Chondrocyte (in vitro differentiated cells): Measurements from ENCODE around the gene PLCB4. TPM values are rescaled to one million over a fixed set of nuclear protein-coding genes. Genes with fewer than 3 reads are reported as not detected.

ENCODE experiments used
- DNase-seq: peaks from one replicate; pipeline ENCODE4 v3.0.0; 2021; ENCODE audit warnings: mixed read lengths, low spot score
- H3K27ac Mint-ChIP-seq: one replicate; pipeline ENCODE4 v1.8.0; 2021; ENCODE audit warnings: mild to moderate bottlenecking, moderate library complexity, mixed read lengths; ENCODE audit not compliant: unreplicated experiment
- H3K27me3 Mint-ChIP-seq: 2 replicates; pipeline ENCODE4 v1.8.0; 2021; ENCODE audit warnings: low read depth, mixed read lengths
- H3K36me3 Mint-ChIP-seq: 2 replicates; pipeline ENCODE4 v1.8.0; 2021; ENCODE audit warnings: low read depth, mixed read lengths
- H3K4me1 Mint-ChIP-seq: 2 replicates; pipeline ENCODE4 v1.8.0; 2021; ENCODE audit warnings: low read depth, mild to moderate bottlenecking, mixed read lengths
- H3K4me3 Mint-ChIP-seq: one replicate; pipeline ENCODE4 v1.8.0; 2021; ENCODE audit warnings: mild to moderate bottlenecking, moderate library complexity, mixed read lengths; ENCODE audit not compliant: unreplicated experiment
- H3K9me3 Mint-ChIP-seq: 2 replicates; pipeline ENCODE4 v1.8.0; 2021; ENCODE audit warnings: low read depth, mixed read lengths
- CTCF ChIP-seq: fragments of 200-600 bp; sonication (generic); IDR thresholded peaks from 2 replicates; pipeline ENCODE4 v1.5.0; 2021; ENCODE audit warnings: antibody characterized with exemption, mild to moderate bottlenecking, moderate library complexity
- total RNA-seq: library from RNA; stranded (reverse); gene quantifications from 3 replicates; pipeline ENCODE4 v1.2.1, GENCODE V29; 2021

The PLCB4 gene
- total RNA-seq, 1 donor from 2014 or later = 13.3 TPM

- Mint-ChIP-seq H3K9me3 (no peaks in the 10 kb centered on the region), H3K27me3 (no peaks in the 10 kb centered on the region), H3K4me1 (peaks cover 19% of the 10 kb centered on the region), H3K4me3 (no peak overlapping the region), H3K36me3 (peaks cover 2% of the 10 kb centered on the region), H3K27ac (no peak overlapping the region)
- no peak for DNase-seq
- peak; percentile 56 for TF ChIP-seq CTCF
Observed at GRCh38 chr20:9172851-9173250, 104.0 kb downstream of the PLCB4 start.

- TF ChIP-seq CTCF = no peak
- DNase-seq = no peak
- no peaks in the 10 kb centered on the region for H3K36me3 Mint-ChIP-seq
- H3K4me3 Mint-ChIP-seq = no peak overlapping the region
- H3K4me1 Mint-ChIP-seq = peaks cover 45% of the 10 kb centered on the region
- no peaks in the 10 kb centered on the region for H3K27me3 Mint-ChIP-seq
- peak overlapping the region; percentile 28 for H3K27ac Mint-ChIP-seq
- H3K9me3 Mint-ChIP-seq = no peaks in the 10 kb centered on the region
Observed at GRCh38 chr20:9177278-9177677, 108.4 kb downstream of the PLCB4 start.

GRCh38 chr20:9179193-9179802 lies 110.4 kb downstream of the PLCB4 start:
- Mint-ChIP-seq H3K27ac (peak overlapping the region; percentile 82), H3K4me1 (peaks cover 38% of the 10 kb centered on the region), H3K9me3 (no peaks in the 10 kb centered on the region), H3K27me3 (no peaks in the 10 kb centered on the region), H3K4me3 (no peak overlapping the region), H3K36me3 (no peaks in the 10 kb centered on the region)
- no peak for DNase-seq
- TF ChIP-seq CTCF = no peak

- Mint-ChIP-seq H3K27me3 (no peaks in the 10 kb centered on the region), H3K4me3 (no peak overlapping the region), H3K36me3 (no peaks in the 10 kb centered on the region), H3K9me3 (no peaks in the 10 kb centered on the region), H3K27ac (peak overlapping the region; percentile 82), H3K4me1 (peaks cover 38% of the 10 kb centered on the region)
- no peak for TF ChIP-seq CTCF
- DNase-seq = no peak
Observed at GRCh38 chr20:9179867-9180266, 111.0 kb downstream of the PLCB4 start.

GRCh38 chr20:9180481-9181257 lies 111.8 kb downstream of the PLCB4 start:
- Mint-ChIP-seq H3K9me3 (no peaks in the 10 kb centered on the region), H3K36me3 (peaks cover 5% of the 10 kb centered on the region), H3K4me3 (no peak overlapping the region), H3K4me1 (peaks cover 43% of the 10 kb centered on the region), H3K27me3 (no peaks in the 10 kb centered on the region), H3K27ac (no peak overlapping the region)
- no peak for DNase-seq
- TF ChIP-seq CTCF = no peak
